NT2/D1 (cell line): ENCODE data around the gene ATP6V0A4.

Source experiments
- DNase-seq: peaks from one replicate; pipeline ENCODE4 v3.0.0-alpha.2; 2011; ENCODE audit warnings: low read depth, low spot score
- H3K27me3 ChIP-seq: 2 replicates; pipeline ENCODE4 v1.6.0; 2011; ENCODE audit warnings: mild to moderate bottlenecking; ENCODE audit not compliant: insufficient read length, insufficient read depth
- H3K36me3 ChIP-seq: 2 replicates; pipeline ENCODE4 v1.6.1; 2011; ENCODE audit warnings: mild to moderate bottlenecking, low read length, mixed read lengths; ENCODE audit not compliant: insufficient read depth, insufficient read length
- H3K4me1 ChIP-seq: 2 replicates; pipeline ENCODE4 v1.5.1; 2011; ENCODE audit not compliant: insufficient read depth, insufficient read length
- H3K4me3 ChIP-seq: 2 replicates; pipeline ENCODE4 v1.5.1; 2011; ENCODE audit warnings: low read depth; ENCODE audit not compliant: insufficient read length
- H3K9ac ChIP-seq: 2 replicates; pipeline ENCODE4 v1.6.0; 2011; ENCODE audit warnings: low read depth; ENCODE audit not compliant: insufficient read length
- H3K9me3 ChIP-seq: 2 replicates; pipeline ENCODE4 v1.5.1; 2011; ENCODE audit warnings: mild to moderate bottlenecking, low read length; ENCODE audit not compliant: insufficient read depth
- SUZ12 ChIP-seq: IDR thresholded peaks from 2 replicates; pipeline ENCODE4 v1.6.1; 2011; ENCODE audit not compliant: insufficient read length, insufficient read depth; ENCODE audit errors: extremely low read depth
- YY1 ChIP-seq: IDR thresholded peaks from 2 replicates; pipeline ENCODE4 v1.6.1; 2011; ENCODE audit not compliant: insufficient read length, insufficient read depth
- ZNF274 ChIP-seq: IDR thresholded peaks from 2 replicates; pipeline ENCODE4 v1.6.1; 2011; ENCODE audit warnings: mild to moderate bottlenecking, low read depth, low read length

The ATP6V0A4 gene

DNA sequence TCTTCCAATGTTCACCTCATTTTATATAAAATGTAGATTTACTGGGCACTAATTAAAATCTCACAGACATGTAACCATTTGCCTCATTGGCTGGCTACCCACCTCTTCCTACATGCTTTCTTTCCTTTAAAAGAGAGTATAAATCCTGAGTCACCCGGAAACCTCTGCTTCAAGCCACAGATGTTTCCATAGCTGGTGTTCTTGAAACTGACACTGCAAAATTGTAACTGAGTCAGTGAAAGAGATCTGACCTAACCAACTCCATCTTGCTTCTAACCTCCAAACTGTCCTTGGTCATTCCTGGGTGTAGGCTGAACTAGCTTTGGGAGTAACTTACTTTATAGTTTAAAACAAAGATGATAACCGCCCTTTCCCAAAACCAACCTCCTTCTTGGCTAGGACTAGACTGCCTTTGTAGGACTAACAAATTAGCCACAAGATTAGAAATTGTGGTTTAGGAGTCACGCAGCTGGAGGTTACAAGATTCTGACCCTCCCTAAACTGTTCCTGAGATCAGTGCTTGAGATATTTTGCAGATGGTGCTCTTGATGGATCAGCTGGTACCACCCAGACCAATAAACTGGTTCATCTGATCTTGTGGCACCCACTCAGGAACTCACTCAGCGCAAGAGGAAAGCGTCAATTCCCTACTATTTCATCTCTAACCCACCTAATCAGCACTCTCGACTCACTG, 130.3 kb downstream of the ATP6V0A4 start:
- Histone ChIP-seq H3K36me3 (no peaks in the 10 kb centered on the region), H3K27me3 (no peaks in the 10 kb centered on the region), H3K4me3 (no peak overlapping the region), H3K4me1 (no peaks in the 10 kb centered on the region), H3K9me3 (peaks cover 24% of the 10 kb centered on the region; the same call in 1 of the 2 replicates), H3K9ac (no peak overlapping the region)
- no peak for DNase-seq
- no peak for TF ChIP-seq ZNF274
- no peak for TF ChIP-seq YY1
- no peak for TF ChIP-seq SUZ12

DNA sequence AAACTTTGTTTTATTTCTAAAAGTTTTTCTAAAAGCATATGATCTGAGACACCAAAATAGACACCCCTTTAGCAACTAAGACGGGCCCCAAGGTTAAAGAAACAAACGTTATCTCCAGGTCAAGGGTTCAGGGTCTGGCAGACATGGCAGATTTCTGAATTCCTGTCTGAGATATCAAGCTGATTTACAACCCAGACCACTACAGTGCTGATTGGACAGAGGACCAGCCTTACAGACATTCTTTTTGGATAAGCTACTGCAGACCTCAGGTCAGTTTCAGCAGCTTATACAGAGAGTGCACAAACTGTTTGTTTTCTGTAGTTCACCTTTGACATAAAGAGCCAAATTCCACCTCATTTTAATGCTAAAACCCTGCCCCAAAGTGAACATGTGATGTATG, 131.6 kb downstream of the ATP6V0A4 start:
- no peak for DNase-seq
- Histone ChIP-seq H3K36me3 (no peaks in the 10 kb centered on the region), H3K27me3 (no peaks in the 10 kb centered on the region), H3K4me1 (no peaks in the 10 kb centered on the region), H3K9ac (no peak overlapping the region), H3K9me3 (peaks cover 24% of the 10 kb centered on the region; the same call in 1 of the 2 replicates), H3K4me3 (no peak overlapping the region)
- no peak for TF ChIP-seq SUZ12
- no peak for TF ChIP-seq ZNF274
- no peak for TF ChIP-seq YY1

DNA sequence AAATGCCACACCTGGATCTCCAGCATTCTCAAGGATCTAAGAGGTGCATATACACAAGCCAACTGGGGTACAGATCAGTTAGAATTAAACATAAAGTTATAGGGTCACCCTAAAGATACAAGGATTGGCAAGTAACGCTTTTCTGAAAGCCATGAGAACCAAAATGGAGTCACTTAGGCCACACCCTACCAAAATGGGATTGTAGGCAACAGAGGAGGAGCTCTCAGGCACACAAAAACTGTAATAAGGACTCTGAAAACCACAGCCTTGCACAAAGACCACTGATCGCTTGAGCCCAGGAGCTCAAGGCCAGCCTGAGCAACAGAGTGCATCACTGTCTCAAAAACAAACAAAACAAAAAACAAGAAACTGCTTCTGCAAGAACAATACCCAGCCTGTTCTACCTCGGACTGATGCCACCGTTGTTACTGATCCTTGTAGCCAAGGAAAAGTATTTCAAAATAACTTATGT, 132.3 kb downstream of the ATP6V0A4 start:
- DNase-seq, result no peak

DNA sequence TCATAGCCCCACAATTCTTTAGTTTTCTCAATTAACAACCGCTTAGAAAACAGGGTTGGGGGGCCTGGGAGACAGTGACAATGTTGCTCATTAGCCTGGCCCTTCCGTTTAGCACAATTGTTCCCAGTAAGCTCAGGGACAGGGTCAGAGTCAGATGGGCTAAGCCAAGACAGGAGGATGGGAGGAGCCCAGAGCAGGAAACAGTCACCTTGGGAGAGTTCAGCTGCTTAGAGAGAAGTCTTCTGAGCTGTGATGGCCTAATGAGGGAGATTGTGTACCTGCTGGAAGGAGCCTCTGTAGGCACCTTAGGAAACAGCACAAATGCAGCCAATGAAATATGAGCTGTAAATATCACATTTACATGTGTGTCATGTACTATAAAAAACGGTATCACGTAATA, 132.7 kb downstream of the ATP6V0A4 start:
- no peaks in the 10 kb centered on the region for H3K27me3 ChIP-seq
- no peak for TF ChIP-seq SUZ12
- no peak for TF ChIP-seq YY1
- no peak for TF ChIP-seq ZNF274
- DNase-seq, result no peak
- no peaks in the 10 kb centered on the region for H3K4me1 ChIP-seq
- H3K4me3 ChIP-seq, result no peak overlapping the region
- H3K36me3 ChIP-seq, result no peaks in the 10 kb centered on the region
- no peak overlapping the region for H3K9ac ChIP-seq
- peaks cover 19% of the 10 kb centered on the region; the same call in 1 of the 2 replicates for H3K9me3 ChIP-seq

More for the DNA sequence above, 132.3 kb downstream of the ATP6V0A4 start:
- no peaks in the 10 kb centered on the region for H3K27me3 ChIP-seq
- no peak overlapping the region for H3K9ac ChIP-seq
- TF ChIP-seq ZNF274 (no peak), YY1 (no peak)
- no peaks in the 10 kb centered on the region for H3K36me3 ChIP-seq
- H3K4me1 ChIP-seq, result no peaks in the 10 kb centered on the region
- H3K9me3 ChIP-seq, result peaks cover 24% of the 10 kb centered on the region; the same call in 1 of the 2 replicates
- H3K4me3 ChIP-seq, result no peak overlapping the region

DNA sequence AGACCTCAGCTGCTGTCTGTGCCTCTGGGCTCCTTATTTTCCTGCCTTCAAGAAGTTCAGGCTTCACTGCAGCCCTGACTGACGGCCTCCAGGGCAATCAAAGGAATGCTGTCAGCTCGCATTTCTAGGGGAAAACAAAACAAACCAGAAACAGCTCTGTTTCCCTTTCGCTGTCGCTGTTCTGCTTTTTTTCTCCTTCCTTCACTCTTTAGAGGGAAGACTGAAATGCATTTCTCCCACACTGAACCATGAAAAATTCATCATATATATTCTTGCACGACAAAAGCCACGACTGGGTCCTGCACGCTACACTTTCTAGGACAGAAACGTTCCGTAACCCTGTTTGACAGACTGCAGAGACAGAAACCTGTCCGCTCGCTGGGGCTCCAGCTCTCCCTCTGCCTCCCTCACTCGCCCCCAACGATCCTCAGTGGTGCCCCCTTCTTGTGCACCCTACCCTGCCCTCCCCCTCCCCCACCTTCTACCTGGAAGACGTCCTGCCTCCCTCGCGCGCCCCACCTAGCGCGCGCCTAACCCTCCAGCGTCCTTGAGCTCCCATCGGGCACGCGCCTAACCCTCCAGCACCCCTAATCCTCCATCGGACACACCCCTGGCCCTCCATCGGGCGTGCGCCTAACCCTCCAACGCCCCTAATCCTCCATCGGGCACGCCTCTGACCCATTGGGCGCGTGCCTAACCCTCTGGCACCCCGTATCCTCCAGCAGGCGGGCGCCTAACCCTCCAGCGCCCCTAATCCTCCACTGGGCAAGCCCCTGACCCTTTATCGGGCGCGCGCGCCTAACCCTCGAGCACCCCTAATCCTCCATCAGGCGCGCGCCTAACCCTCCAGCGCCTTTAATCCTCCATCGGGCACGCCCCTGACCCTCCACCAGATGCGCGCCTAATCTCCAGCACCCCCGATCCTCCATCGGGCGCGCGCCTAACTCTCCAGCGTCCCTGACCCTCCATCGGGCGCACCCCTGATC, 134.0 kb downstream of the ATP6V0A4 start:
- TF ChIP-seq ZNF274, result no peak
- no peak for TF ChIP-seq YY1
- no peak for TF ChIP-seq SUZ12
- H3K9ac ChIP-seq, result peak overlapping the region; percentile 84
- peaks cover 7% of the 10 kb centered on the region; the same call in 1 of the 2 replicates for H3K9me3 ChIP-seq
- no peaks in the 10 kb centered on the region for H3K36me3 ChIP-seq
- no peaks in the 10 kb centered on the region for H3K27me3 ChIP-seq
- DNase-seq, result no peak
- peak overlapping the region; percentile 64 for H3K4me3 ChIP-seq
- H3K4me1 ChIP-seq, result no peaks in the 10 kb centered on the region

DNA sequence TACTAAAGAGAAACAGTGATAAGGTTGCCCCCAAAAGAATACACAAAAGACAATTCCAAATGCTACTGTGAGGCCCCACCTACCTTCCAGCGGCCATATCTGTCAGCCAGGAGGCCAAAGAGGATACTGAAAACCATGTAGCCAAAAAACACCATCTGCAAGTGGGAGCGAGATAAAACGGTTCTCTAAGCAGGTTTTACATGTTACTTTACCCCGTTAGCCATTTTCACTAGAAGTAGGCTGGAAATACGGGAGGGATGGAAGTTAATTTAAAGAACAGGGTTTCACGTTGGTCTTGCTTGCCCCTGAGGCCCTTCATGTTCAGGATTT, 135.0 kb downstream of the ATP6V0A4 start:
- no peak for TF ChIP-seq ZNF274
- TF ChIP-seq YY1, result no peak
- no peak for TF ChIP-seq SUZ12
- no peaks in the 10 kb centered on the region for H3K27me3 ChIP-seq
- no peak overlapping the region for H3K4me3 ChIP-seq
- no peak for DNase-seq
- H3K4me1 ChIP-seq, result no peaks in the 10 kb centered on the region
- H3K9ac ChIP-seq, result no peak overlapping the region
- no peaks in the 10 kb centered on the region for H3K36me3 ChIP-seq
- peaks cover 4% of the 10 kb centered on the region; the same call in 1 of the 2 replicates for H3K9me3 ChIP-seq
